HL-60/S4 treated with retinoic acid at 250 ng/mL for 4 days and 3 days (cell line): ENCODE measurements around the gene TMEM217.
"Not testable (repeated sequence)": the region's sequence is repeated elsewhere in the genome, so short reads cannot be mapped to it uniquely, and the experiment has no call there.

ENCODE experiments used
- in situ Hi-C: fragments of 300-500 bp; cut with MboI; formaldehyde crosslinking; loops from 2 replicates; pipeline ENCODE4 v1.7.0; 2022; ENCODE audit warnings: low sequenced_read_pairs

TMEM217 gene

DNA sequence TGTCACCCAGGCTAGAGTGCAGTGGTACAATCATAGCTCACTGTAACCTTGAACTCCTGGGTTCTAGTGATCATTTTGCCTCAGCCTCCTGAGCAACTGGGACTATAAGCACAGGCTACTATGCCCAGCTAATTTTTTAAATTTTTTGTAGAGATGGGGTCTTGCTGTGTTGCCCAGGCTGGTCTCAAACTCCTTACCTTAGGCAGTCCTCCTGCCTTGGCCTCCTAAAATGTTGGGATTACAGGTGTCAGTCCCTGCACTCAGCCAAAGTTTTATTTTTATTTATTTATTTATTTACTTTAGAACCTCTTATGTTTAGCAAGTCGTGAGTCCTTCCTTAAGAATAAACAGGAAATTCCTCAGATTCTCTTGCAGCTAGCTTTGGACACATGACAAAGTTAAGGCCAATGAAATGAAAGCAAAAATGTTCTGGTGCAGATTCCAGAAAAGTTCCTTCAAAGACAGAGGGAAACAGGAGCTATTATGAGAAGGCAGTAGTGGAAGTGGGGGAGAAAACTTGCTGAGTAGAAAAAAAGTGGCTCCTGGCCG is 68.9 kb downstream of the TMEM217 start:
- in situ Hi-C loops = no loop called here

DNA sequence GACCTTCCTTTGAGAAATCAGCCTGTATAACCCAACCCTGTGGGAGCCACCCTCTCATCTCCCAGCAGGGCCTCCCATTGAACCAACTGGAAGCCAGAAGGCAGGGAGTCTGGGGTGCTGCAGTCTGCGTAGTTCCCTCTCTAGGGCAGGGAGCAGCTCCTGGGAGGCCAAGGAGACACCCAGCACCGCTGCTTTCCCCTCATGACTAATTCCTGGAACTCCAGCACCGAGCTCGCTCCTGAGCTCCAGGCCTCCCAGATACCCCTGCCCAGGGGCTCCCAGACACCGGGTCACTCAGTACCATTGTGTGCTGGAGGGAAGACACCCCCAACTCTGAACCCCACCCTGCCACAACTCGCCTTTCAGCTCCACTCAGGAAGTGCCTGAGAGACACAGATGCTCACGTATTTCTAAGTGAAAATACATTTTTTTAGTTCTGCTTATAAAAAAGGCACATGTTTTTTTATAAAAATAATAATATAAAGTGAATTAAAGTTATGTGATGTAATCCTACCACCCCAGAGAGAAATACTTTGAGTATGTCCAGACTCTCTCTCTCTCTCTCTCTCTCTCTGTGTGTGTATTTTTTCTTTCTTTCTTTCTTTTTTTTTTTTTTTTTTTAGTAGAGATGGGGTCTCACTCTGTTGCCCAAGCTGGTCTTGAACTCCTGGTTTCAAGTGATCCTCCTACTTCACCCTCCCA is 70.5 kb downstream of the TMEM217 start:
- in situ Hi-C loops = no loop called here

DNA sequence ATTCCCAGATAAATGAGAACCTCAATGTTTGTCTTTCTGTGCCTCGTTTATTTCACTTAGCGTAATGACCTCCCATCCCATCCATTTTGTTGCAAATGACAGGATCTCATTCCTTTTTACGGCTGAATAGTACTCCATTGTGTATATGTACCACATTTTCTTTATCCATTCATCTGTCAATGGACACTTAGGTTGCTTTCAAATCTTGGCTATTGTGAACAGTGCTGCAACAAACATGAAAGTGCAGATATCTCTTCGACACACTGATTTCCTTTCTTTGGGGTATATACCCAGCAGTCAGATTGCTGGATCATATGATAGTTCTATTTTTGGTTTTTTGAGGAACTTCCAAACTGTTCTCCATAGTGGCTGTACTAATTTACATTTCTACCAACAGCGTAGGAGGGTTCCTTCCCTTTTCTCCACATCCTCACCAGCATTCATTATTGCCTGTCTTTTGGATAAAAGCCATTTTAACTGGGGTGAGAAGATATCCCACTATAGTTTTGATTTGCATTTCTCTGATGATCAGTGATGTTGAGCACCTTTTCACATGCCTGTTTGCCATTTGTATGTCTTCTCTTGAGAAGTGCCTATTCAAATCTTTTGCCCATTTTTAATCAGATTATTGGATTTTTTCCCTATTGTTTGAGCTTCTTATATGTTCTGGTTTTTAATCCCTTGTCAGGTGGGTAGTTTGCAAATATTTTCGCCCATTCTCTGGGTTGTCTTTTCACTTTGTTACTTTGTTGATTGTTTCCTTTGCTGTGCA is 71.8 kb downstream of the TMEM217 start:
- in situ Hi-C loops = not testable (repeated sequence)

DNA sequence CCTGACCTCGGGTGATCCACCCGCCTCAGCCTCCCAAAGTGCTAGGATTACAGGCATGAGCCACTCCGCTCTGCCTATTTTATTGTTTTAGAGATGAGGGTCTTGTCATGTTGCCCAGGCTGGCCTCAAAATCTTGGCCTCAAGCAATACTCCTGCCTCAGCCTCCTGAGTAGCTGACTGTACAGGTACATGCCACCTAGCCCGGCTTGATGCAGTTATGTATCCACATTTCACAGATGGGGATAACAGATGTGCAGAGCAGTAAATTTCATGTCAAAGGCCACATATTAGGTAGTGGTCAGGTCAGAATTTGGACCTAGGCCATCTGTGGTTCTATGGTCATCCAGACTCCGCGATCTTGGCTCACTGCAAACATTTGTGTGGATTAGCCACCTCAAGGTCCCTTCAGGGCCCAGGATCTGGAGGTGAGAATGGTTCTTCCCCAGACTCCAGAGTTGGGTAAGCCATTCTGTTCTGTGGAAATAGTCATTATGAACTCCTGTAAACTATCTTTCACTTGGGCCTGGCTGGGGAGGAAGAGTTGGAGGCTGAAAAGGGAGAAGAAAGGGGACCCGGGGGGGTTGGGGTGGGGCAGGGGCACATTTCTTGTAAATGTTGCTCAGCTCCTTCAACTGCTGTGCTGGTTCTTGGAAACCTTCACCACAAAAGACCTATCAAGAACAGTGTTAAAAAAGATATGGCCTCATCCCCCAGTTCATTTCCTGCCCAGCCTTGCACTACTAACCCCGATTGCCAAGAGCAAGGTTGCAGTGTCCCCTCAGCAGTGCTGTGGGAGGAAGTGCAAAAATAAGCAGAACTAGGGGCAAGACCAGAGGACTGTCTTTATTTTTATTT is 75.0 kb downstream of the TMEM217 start:
- in situ Hi-C loops = no loop called here

DNA sequence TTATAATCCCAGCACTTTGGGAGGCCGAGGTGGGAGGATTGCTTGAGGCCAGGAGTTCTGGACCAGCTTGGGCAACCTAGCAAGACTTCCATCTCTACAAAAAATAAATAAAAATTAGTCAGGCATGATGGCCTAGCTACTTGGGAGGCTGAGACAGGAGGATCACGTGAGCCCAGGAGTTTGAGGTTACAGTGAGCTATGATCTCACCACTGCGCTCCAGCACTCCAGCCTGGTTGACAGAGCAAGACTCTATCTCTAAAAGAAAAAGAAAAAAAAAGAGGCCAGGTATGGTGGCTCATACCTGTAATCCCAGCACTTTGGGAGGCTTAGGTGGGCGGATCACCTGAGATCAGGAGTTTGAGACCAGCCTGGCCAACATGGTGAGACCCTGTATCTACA is 77.3 kb downstream of the TMEM217 start:
- in situ Hi-C loops = not testable (repeated sequence)

DNA sequence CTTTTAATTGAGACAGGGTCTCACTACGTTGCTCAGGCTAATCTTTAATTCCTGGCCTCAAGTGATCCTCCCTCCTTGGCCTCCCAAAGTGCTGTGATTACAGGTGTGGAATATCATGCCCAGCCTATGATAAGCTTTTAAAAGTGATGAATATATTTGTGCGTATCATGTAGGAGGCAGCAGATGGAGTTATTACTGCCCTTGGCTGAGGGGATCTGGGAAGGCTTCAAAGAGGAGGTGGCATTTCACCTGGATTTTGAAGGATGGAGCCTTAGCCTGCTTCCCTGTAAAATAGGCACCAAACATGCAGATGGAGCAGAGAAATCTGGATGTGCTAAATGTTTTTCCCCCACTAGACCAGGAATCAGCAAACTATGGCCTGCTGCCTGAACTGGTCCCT is 77.9 kb downstream of the TMEM217 start:
- in situ Hi-C loops = no loop called here

DNA sequence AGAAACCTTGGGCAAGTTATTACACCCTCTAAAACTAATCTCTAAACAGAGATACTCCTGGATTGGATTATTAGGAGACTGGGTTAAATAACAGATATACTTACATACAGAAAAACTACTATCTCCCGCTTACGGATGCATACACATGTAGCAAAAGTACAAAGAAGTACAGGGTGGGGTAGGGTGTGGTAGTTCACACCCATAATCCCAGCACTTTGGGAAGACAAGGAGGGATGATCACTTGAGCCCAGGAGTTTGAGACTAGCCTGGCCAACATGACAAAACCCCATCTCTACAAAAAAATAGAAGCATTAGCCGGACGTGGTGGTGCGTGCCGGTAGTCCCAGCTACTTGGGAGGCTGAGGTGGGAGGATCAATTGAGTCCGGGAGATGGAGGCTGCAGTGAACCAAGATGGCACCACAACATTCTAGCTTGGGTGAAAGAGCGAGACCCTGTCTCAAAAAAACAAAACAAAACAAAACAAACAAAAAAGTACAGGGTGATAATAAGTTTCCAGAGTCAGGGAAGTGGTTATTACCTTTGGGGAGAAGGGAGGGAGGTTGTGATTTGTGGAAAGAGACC is 79.9 kb downstream of the TMEM217 start:
- in situ Hi-C loops = loop anchor here (10.0 kb wide), 1 partner anchor 123 kb away; no protein-coding TSS in a partner anchor

DNA sequence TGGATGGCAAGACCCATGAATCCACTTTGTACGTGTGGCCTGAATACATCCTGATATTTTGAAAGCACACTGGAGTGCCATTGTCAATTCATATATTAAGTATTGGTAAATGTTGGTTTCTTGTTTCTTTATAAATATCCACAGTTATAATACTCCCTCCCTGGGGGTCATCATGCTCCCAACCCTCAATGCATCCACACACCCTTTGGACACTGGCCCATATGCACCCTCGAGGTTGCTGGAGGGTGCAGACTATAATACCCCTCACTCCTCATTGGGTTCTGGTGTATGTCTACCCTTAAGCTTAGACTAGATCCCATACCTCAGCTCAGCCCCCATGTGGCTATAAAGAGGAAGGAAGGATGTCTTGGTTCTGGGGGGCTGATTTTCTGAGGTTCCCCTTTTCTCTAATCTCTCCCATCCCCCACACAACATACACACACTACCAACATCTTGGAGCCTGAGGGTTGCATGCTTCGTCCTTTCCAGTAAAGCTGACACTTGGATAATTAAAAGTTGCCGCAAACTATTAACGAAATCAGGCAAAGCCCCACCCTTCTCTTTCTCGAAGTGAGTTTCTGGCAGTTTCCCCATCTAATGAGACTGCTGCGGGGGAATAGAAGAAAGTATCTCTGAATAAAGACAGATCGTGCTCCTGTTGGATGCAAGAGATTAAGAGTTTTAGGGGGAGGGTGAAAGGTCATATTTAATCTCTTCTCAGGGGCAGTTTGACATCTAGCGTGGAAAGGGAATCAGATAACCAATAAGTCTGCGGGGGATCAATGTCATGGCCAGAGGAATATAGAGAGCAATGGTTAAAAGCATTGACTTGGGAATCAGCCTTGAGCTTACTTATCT is 80.6 kb downstream of the TMEM217 start:
- in situ Hi-C loops = loop anchor here (10.0 kb wide), 1 partner anchor 123 kb away; no protein-coding TSS in a partner anchor

DNA sequence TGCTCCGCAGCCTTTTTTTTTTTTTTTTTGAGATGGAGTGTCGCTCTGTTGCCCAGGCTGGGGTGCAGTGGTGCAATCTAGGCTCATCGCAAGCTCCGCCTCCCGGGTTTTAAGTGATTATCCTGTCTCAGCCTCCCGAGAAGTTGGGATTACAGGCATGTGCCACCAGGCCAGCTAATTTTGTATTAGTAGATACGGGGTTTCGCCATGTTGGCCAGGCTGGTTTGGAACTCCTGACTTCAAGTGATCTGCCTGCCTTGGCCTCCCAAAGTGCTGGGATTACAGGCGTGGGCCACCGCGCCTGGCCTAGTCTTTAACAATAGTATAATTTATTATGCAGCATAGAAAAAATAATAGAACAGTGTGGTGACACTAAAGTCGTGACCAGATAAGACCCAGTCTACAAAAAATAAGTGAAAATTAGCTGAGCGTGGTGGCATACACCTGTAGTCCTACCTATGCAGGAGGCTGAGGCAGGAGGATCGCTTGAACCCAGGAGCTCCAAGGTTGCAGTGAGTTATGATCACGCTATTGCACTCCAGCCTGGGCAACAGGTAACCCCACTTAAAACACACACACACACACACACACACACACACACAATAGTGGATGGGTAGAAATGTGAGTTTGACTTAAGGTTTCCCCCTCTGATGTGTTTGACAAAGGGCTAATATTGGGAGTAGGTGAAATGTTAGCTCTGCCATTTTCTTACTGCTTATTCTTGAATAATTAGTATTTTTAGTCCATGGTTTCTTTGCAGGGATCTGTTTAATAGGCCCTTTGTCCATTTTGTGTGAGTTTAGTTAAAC is 81.5 kb downstream of the TMEM217 start:
- in situ Hi-C loops = loop anchor here (10.0 kb wide), 1 partner anchor 122 kb away; no protein-coding TSS in a partner anchor

DNA sequence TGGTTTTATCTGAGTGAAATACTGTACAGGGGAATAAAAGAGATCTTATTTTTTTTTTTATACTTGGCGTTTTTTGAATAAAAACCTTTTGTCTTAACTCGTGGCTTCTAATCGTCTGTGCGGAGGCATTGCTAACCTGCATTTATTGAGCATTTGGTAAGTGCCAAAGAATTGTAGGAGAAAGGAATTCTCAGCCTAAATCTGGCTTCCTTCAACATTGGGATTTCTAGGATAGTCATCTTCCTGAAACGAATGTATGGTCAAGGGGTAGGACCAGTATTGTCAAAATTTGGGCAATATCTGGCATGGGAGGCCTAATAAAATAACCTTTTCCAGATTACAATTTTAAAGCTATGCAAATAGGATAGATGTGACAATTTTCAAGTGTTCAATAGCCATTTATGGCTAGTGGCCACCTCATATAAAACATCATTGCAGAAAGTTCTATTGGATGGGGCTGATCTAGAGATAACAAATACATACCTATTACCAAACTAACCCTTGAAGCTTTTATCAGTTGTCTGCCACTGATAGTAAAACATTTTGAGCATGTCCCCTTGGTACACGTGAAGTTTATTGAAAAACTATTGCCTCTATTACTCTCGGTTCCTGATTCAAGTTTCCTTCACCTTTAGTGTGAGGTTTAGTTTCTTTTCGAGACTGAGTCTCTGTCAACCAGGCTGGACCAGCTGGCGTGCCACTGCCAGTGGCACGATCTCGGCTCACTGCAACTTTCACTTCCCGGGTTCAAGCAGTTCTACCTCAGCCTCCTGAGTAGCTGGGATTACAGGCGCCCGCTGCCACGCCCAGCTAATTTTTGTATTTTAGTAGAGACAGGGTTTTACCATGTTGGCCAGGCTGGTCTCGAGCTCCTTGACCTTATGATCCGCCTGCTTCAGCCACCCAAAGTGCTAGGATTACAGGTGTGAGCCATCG is 82.3 kb downstream of the TMEM217 start:
- in situ Hi-C loops = loop anchor here (10.0 kb wide), 1 partner anchor 121 kb away; no protein-coding TSS in a partner anchor

DNA sequence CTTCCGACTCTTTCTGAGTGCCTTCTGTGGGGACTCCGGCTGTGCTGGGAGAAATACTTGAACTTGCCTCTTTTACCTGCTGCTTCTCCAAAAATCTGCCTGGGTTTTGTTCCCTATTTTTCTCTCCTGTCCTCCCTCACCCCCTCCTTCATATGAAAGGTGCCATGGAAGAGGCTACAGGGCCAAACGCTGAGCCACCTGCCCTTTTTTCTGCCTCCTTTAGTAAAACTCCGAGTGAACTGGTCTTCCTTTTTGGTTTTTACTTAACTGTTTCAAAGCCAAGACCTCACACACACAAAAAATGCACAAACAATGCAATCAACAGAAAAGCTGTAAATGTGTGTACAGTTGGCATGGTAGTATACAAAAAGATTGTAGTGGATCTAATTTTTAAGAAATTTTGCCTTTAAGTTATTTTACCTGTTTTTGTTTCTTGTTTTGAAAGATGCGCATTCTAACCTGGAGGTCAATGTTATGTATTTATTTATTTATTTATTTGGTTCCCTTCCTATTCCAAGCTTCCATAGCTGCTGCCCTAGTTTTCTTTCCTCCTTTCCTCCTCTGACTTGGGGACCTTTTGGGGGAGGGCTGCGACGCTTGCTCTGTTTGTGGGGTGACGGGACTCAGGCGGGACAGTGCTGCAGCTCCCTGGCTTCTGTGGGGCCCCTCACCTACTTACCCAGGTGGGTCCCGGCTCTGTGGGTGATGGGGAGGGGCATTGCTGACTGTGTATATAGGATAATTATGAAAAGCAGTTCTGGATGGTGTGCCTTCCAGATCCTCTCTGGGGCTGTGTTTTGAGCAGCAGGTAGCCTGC is 83.2 kb downstream of the TMEM217 start:
- in situ Hi-C loops = loop anchor here (5.0 to 10.0 kb wide), 2 partner anchors 33 to 120 kb away; no protein-coding TSS in a partner anchor

DNA sequence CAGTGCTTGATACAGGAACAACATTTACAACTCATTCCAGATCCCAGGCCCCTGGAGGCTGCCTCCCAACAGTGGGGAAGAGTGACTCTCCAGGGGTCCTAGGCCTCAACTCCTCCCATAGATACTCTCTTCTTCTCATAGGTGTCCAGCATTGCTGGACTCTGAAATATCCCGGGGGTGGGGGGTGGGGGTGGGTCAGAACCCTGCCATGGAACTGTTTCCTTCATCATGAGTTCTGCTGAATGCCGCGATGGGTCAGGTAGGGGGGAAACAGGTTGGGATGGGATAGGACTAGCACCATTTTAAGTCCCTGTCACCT is 83.8 kb downstream of the TMEM217 start:
- in situ Hi-C loops = loop anchor here (5.0 to 10.0 kb wide), 2 partner anchors 33 to 119 kb away; no protein-coding TSS in a partner anchor

DNA sequence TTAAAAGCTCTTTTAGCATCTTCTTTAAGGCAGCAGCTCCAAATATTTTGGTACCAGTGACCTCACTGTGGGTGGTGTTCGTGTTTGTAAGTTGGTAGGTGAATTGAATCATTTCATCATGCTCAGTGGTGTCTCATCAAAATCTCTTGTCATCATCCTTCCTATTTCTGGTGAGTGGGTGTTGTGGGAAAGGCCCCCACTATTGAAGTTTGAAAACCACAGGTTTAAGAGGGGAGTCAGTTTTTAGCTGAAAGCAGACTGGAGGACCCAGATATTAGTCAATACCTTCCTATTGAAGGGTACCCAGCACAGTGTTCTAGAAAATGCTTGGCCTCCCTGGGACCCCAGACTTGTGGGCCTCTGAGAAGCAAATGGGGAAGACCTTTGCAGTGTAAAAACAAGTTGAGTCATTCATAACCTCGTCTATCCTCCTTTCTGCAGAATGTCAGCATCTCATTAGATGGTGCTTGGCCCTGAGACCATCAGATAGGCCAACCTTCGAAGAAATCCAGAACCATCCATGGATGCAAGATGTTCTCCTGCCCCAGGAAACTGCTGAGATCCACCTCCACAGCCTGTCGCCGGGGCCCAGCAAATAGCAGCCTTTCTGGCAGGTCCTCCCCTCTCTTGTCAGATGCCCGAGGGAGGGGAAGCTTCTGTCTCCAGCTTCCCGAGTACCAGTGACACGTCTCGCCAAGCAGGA is 84.3 kb downstream of the TMEM217 start:
- in situ Hi-C loops = loop anchor here (5.0 to 10.0 kb wide), 2 partner anchors 34 to 119 kb away; no protein-coding TSS in a partner anchor

DNA sequence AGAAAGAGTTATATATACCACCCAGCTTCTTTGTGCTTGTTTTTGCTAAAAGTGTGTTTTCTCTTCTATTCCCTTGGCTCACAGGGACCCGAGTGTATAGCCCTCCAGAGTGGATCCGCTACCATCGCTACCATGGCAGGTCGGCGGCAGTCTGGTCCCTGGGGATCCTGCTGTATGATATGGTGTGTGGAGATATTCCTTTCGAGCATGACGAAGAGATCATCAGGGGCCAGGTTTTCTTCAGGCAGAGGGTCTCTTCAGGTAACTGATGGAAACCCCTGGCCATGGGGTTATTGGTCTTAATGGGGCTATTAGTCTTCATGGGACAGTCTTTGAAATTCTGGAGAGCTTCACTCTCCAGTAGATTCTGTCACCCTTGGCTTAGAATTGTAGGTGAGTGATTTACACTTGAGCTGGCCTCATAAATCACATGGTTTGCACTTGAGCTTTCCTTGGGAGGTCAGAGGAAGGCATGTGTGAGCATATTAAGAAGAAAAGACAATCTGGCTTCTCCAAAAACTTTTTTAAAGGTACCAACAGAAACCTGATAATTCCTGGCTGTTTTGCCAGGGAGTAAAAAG is 84.9 kb downstream of the TMEM217 start:
- in situ Hi-C loops = loop anchor here (5.0 to 10.0 kb wide), 2 partner anchors 34 to 118 kb away; no protein-coding TSS in a partner anchor

DNA sequence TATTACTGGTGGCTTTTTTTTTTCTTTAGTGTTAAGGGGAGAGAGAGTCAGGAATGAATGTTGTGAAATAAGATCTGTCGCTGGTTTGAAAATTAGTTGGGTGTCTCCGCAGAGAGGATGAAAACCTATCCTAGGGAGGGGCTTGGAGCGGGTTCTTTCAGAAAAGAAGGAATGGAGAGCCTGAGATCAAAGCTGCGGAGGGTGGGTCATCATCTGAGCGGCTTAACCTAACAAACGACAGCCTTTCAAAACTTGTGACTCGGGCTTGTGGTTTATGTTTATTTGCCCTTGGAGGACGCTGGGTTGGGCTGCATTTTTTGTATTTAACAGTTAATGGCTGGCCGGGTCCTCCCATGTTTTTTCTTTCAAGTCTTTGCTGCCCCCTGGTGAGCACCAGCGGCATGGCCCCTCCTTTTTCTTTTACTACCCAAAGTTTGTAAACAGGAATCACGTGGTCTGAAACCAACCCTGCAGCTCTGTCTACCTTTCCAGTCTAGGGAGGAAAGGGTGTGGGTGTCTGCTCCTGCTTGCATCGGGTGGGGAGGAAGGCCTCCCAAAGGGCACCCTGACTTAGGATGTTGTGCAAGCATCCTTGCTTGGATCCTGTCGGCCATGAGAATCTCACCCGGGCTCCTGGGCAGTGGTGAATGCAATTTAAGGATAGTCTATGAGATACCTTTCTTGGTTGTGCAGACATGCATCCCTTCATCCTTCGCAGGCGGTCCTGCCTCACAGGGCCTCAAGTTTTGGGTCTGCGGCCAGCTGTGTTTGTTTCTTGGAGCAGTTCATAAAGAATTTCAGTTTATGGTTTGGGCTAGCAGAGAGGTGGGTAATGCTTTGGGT is 85.8 kb downstream of the TMEM217 start:
- in situ Hi-C loops = loop anchor here (5.0 to 10.0 kb wide), 2 partner anchors 35 to 117 kb away; no protein-coding TSS in a partner anchor
